Endothelial cell of umbilical vein (primary cell): ENCODE measurements around the gene METTL8. TPM values are rescaled to one million over a fixed set of nuclear protein-coding genes. Genes with fewer than 3 reads are reported as not detected.

Experiments
- BruUV-seq: library from RNA; stranded (reverse); fragments of 400-500 nt; replicated peaks from 2 replicates; lab custom pipeline; 2021; lab: Mats Ljungman, UMichigan
- CTCF ChIA-PET: fragments of 300-600, 350-600 bp; sonication (Branson Sonifier 250); formaldehyde crosslinking; loops from one replicate; lab custom pipeline; 2021; ENCODE audit warnings: antibody characterized with exemption, inconsistent platforms; lab: Charles Lee
- POLR2A ChIA-PET: fragments of 300-600, 350-600 bp; sonication (Branson Sonifier 250); formaldehyde crosslinking; loops from one replicate; lab custom pipeline; 2021; ENCODE audit warnings: antibody characterized with exemption, inconsistent platforms; lab: Charles Lee
- DNase-seq: peaks from one replicate; pipeline ENCODE4 v3.0.0-alpha.2; 2011; ENCODE audit warnings: low read depth, low spot score
- FAIRE-seq: peaks from 2 replicates; lab custom pipeline; 2011; peaks lifted over from hg19 to GRCh38; lab: Jason Lieb, UNC
- H2AFZ ChIP-seq: 2 replicates; pipeline ENCODE4 v1.6.0; 2012; ENCODE audit warnings: low read depth, low read length, control low read depth, inconsistent platforms
- H3K27ac ChIP-seq: 2 replicates; pipeline ENCODE4 v1.5.1; 2011; ENCODE audit warnings: low read depth, mild to moderate bottlenecking, control low read depth, low read length, moderate library complexity; ENCODE audit not compliant: insufficient read depth
- H3K27me3 ChIP-seq, 2 experiments: 2 replicates each; pipeline versions ENCODE4 v1.6.0 to v1.6.1; 2011; ENCODE audit warnings: low read length in 2 of 2, mixed read lengths in 1 of 2; ENCODE audit not compliant: control insufficient read depth in 2 of 2, insufficient read depth in 2 of 2
- H3K36me3 ChIP-seq, 2 experiments: 2 replicates in 1 of 2; 3 replicates in 1 of 2; pipeline ENCODE4 v1.5.1; 2011; ENCODE audit warnings: low read length in 2 of 2, mild to moderate bottlenecking in 1 of 2, moderate library complexity in 1 of 2; ENCODE audit not compliant: control insufficient read depth in 2 of 2, insufficient read depth in 2 of 2; ENCODE audit errors: extremely low read depth in 1 of 2
- H3K4me1 ChIP-seq: 3 replicates; pipeline ENCODE4 v1.5.1; 2011; ENCODE audit warnings: mild to moderate bottlenecking, low read length; ENCODE audit not compliant: control insufficient read depth, insufficient read depth; ENCODE audit errors: extremely low read depth
- H3K4me2 ChIP-seq: 2 replicates; pipeline ENCODE4 v1.6.1; 2011; ENCODE audit warnings: low read length, control low read depth, mixed read lengths; ENCODE audit not compliant: insufficient read depth
- H3K4me3 ChIP-seq, 3 experiments: fragments of 200-600 bp in 1 of 3; sonication (generic), shearing (Covaris generic) in 1 of 3; replicated peaks in 1 of 3; 2 replicates each; pipeline ENCODE4 v1.5.1; 2011 to 2016; ENCODE audit warnings: control low read depth in 3 of 3, low read length in 3 of 3, mild to moderate bottlenecking in 2 of 3, inconsistent platforms in 1 of 3, low read depth in 1 of 3, moderate library complexity in 1 of 3; ENCODE audit not compliant: insufficient read depth in 1 of 3
- H3K79me2 ChIP-seq: 2 replicates; pipeline ENCODE4 v1.6.0; 2012; ENCODE audit warnings: low read length, inconsistent platforms; ENCODE audit not compliant: control insufficient read depth, insufficient read depth
- H3K9ac ChIP-seq: replicated peaks from 2 replicates; pipeline ENCODE3; 2011; ENCODE audit warnings: low read length, control low read depth; ENCODE audit not compliant: insufficient read depth; ENCODE audit errors: extremely low read depth
- H3K9me1 ChIP-seq: replicated peaks from 3 replicates; pipeline ENCODE4 v1.6.0; 2011; ENCODE audit warnings: mild to moderate bottlenecking, low read length; ENCODE audit not compliant: control insufficient read depth, insufficient read depth; ENCODE audit errors: extremely low read depth
- H3K9me3 ChIP-seq: replicated peaks from 2 replicates; pipeline ENCODE4 v1.5.1; 2012; ENCODE audit warnings: low read length, inconsistent platforms; ENCODE audit not compliant: control insufficient read depth, insufficient read depth
- H4K20me1 ChIP-seq: replicated peaks from 2 replicates; pipeline ENCODE3; 2011; ENCODE audit warnings: mild to moderate bottlenecking, low read length; ENCODE audit not compliant: control insufficient read depth, insufficient read depth; ENCODE audit errors: extremely low read depth
- EZH2 ChIP-seq: IDR thresholded peaks from 2 replicates; pipeline ENCODE4 v1.6.1; 2012; ENCODE audit warnings: borderline replicate concordance, low read depth, mild to moderate bottlenecking, moderate library complexity, low read length, inconsistent platforms; ENCODE audit not compliant: severe bottlenecking
- FOS ChIP-seq: IDR thresholded peaks from 2 replicates; pipeline ENCODE4 v1.6.1; 2011; ENCODE audit warnings: mild to moderate bottlenecking, low read length, moderate library complexity, borderline replicate concordance; ENCODE audit not compliant: insufficient read depth
- GATA2 ChIP-seq: IDR thresholded peaks from 2 replicates; pipeline ENCODE4 v1.7.0; 2011; ENCODE audit warnings: low read depth, mild to moderate bottlenecking, moderate library complexity, mixed read lengths, low read length; ENCODE audit not compliant: insufficient read length, insufficient read depth
- JUN ChIP-seq: IDR thresholded peaks from 2 replicates; pipeline ENCODE4 v1.6.1; 2011; ENCODE audit warnings: borderline replicate concordance, low read depth; ENCODE audit not compliant: insufficient read length, insufficient read depth
- MAX ChIP-seq: IDR thresholded peaks from 2 replicates; pipeline ENCODE4 v1.6.1; 2011; ENCODE audit not compliant: insufficient read depth, insufficient read length
- MYC ChIP-seq: IDR thresholded peaks from one replicate; pipeline ENCODE4 v1.6.1; 2011; ENCODE audit warnings: mild to moderate bottlenecking, low read depth, low read length
- POLR2A ChIP-seq: IDR thresholded peaks from 2 replicates; pipeline ENCODE4 v1.6.1; 2012; ENCODE audit warnings: low read depth, mild to moderate bottlenecking, control low read depth, low read length
- POLR2AphosphoS5 ChIP-seq: IDR thresholded peaks from 2 replicates; pipeline ENCODE4 v1.6.1; 2012; ENCODE audit warnings: low read depth, mild to moderate bottlenecking, control low read depth, low read length, moderate library complexity; ENCODE audit not compliant: insufficient read depth
- dilution Hi-C: fragments of 300-500 bp; cut with MboI; formaldehyde crosslinking; loops from one replicate; pipeline ENCODE4 v1.15.0; 2019; ENCODE audit warnings: low sequenced_read_pairs; ENCODE audit not compliant: extremely low pct_ligation_motif_present
- intact Hi-C: fragments of 100-400 bp; cut with micrococcal nuclease; formaldehyde crosslinking; loops from one replicate; pipeline ENCODE4 v1.10.0; 2022
- polyA plus RNA-seq, 4 experiments: library from polyadenylated mRNA; depleted of rRNA in 3 of 4; stranded (reverse) in 3 of 4; unstranded in 1 of 4; fragments of >200 nt; gene quantifications; 2 replicates each; pipeline versions ENCODE4 v1.2.1 to v1.2.3, GENCODE V29; 2011 to 2012; ENCODE audit warnings: missing spikeins in 1 of 4
- total RNA-seq: library from RNA; stranded (reverse); gene quantifications from 2 replicates; pipeline ENCODE4 v1.2.3, GENCODE V29; 2021
- TF ChIP-seq, protein P1 (sequence below), 2 donors: IDR thresholded peaks; 1 replicate in 1 of 2; 2 replicates in 1 of 2; pipeline ENCODE4 v1.5.1; 2011; ENCODE audit warnings: low read length in 2 of 2, mild to moderate bottlenecking in 2 of 2, moderate library complexity in 2 of 2, control low read depth in 1 of 2, inconsistent platforms in 1 of 2, low read depth in 1 of 2; ENCODE audit not compliant: insufficient read depth in 1 of 2; ENCODE audit errors: extremely low read depth in 1 of 2

The METTL8 gene
- total and polyA plus RNA-seq, 2 donors (not counting 3 experiments of a cell fraction or from before 2014, with no cell fraction given), result 7.0 to 20.2 TPM

DNA sequence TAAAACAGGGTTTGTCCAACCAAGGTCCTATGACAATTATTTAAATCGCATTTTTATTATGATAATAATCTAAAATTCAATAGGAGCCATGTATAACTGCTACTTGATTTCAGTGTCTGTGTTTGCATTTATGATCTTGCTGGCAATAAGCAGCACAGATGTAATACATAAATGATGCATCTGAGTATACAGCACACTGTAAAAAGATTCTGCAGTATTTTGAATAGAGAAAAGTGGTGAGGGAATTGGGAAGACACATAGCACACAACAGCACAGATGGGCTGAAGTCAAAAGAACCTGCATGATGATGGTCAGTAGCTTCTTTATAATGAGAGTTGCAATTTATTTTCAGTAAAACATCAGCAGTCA, 26.1 kb downstream of the METTL8 start:
- DNase-seq (no peak), FAIRE-seq (no peak)
- H3K27me3 ChIP-seq, result no peaks in the 10 kb centered on the region
- H3K9me3 ChIP-seq, result no peaks in the 10 kb centered on the region
- H2AFZ ChIP-seq, result no peak overlapping the region
- H3K27ac ChIP-seq, result no peak overlapping the region
- no peak overlapping the region for H3K9ac ChIP-seq
- CTCF ChIA-PET, result interaction anchor here (1.0 to 1.8 kb wide), 2 partner anchors 9 to 46 kb away, joined by 3 to 12 read pairs; no protein-coding TSS in a partner anchor
- POLR2A ChIA-PET, result no interaction called here
- no peaks in the 10 kb centered on the region for H3K9me1 ChIP-seq
- no peak overlapping the region for H3K4me3 ChIP-seq
- H3K36me3 ChIP-seq, result no peaks in the 10 kb centered on the region
- intact Hi-C loops (no loop called here), dilution Hi-C loops (no loop called here)
- peaks cover 52% of the 10 kb centered on the region for H3K4me1 ChIP-seq
- TF ChIP-seq JUN (no peak), POLR2A (no peak), POLR2AphosphoS5 (no peak), EZH2 (no peak), GATA2 (no peak), MYC (no peak), FOS (no peak), MAX (no peak)
- TF ChIP-seq, protein P1, sequence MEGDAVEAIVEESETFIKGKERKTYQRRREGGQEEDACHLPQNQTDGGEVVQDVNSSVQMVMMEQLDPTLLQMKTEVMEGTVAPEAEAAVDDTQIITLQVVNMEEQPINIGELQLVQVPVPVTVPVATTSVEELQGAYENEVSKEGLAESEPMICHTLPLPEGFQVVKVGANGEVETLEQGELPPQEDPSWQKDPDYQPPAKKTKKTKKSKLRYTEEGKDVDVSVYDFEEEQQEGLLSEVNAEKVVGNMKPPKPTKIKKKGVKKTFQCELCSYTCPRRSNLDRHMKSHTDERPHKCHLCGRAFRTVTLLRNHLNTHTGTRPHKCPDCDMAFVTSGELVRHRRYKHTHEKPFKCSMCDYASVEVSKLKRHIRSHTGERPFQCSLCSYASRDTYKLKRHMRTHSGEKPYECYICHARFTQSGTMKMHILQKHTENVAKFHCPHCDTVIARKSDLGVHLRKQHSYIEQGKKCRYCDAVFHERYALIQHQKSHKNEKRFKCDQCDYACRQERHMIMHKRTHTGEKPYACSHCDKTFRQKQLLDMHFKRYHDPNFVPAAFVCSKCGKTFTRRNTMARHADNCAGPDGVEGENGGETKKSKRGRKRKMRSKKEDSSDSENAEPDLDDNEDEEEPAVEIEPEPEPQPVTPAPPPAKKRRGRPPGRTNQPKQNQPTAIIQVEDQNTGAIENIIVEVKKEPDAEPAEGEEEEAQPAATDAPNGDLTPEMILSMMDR (IDR thresholded peaks at IDR 0.05; ENCODE audit: extremely low read depth in 1 of 2, insufficient read depth in 1 of 2, low read depth in 1 of 2, low read length in 2 of 2), result no peak
- no peak overlapping the region for H3K4me2 ChIP-seq
- no TSS peak for BruUV-seq
- peaks cover 8% of the 10 kb centered on the region for H3K79me2 ChIP-seq
- H4K20me1 ChIP-seq, result no peaks in the 10 kb centered on the region
